NT2/D1 (cell line): ENCODE data around the gene PAK5.

ENCODE experiments used
- SUZ12 ChIP-seq: IDR thresholded peaks from 2 replicates; pipeline ENCODE4 v1.6.1; 2011; ENCODE audit not compliant: insufficient read length, insufficient read depth; ENCODE audit errors: extremely low read depth
- YY1 ChIP-seq: IDR thresholded peaks from 2 replicates; pipeline ENCODE4 v1.6.1; 2011; ENCODE audit not compliant: insufficient read length, insufficient read depth
- ZNF274 ChIP-seq: IDR thresholded peaks from 2 replicates; pipeline ENCODE4 v1.6.1; 2011; ENCODE audit warnings: mild to moderate bottlenecking, low read depth, low read length

DNA sequence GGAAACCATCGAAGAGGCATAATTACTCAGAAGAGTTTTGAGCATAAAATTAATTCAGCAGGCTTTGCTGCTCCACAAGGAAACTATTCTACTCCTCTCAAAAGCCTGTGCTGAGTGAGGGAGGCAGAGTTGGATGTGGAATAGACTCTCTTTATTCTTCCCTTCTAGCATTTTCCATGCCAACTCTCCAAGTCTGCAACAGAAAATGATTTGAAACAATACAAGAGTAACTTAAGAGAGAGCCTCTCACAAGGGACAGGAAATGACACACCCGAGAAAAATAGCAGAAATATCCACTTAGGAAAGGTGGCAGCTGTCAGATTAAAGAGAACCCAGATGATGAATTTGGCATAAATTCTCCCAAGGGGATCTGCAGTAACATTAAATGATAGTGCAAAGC is 350.8 kb downstream of the PAK5 start:
- TF ChIP-seq YY1 = no peak
- no peak for TF ChIP-seq SUZ12
- TF ChIP-seq ZNF274 = no peak
